ENCODE data around the gene CAV2.

DNA sequence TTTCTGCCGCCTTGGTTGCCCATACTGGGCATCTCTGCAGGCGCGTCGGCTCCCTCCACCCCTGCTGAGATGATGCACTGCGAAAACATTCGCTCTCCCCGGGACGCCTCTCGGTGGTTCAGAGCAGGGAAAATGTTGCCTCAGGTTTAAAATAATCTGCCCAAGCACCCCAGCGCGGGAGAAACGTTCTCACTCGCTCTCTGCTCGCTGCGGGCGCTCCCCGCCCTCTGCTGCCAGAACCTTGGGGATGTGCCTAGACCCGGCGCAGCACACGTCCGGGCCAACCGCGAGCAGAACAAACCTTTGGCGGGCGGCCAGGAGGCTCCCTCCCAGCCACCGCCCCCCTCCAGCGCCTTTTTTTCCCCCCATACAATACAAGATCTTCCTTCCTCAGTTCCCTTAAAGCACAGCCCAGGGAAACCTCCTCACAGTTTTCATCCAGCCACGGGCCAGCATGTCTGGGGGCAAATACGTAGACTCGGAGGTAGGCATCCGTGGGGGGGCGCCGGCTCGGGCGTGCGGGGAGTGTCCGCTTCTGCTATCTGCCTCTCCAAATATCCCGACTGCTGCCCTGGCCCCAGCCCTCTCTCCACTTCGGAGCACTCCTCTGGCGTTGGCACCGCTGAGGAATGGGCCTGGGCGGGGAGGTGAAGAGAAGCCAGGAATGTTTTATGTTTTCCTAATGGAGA, 25.2 kb downstream of the CAV2 start, which contains the start of gene CAV1:
- TF ChIP-seq, protein P1, sequence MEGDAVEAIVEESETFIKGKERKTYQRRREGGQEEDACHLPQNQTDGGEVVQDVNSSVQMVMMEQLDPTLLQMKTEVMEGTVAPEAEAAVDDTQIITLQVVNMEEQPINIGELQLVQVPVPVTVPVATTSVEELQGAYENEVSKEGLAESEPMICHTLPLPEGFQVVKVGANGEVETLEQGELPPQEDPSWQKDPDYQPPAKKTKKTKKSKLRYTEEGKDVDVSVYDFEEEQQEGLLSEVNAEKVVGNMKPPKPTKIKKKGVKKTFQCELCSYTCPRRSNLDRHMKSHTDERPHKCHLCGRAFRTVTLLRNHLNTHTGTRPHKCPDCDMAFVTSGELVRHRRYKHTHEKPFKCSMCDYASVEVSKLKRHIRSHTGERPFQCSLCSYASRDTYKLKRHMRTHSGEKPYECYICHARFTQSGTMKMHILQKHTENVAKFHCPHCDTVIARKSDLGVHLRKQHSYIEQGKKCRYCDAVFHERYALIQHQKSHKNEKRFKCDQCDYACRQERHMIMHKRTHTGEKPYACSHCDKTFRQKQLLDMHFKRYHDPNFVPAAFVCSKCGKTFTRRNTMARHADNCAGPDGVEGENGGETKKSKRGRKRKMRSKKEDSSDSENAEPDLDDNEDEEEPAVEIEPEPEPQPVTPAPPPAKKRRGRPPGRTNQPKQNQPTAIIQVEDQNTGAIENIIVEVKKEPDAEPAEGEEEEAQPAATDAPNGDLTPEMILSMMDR (IDR thresholded peaks at IDR 0.05): no peak
- TF ChIP-seq ZFX (IDR thresholded peaks at IDR 0.05; ENCODE audit: borderline replicate concordance): no peak
